GM19099 (cell line): ENCODE data around the gene DHX58.

Source experiments
- POLR2A ChIP-seq: IDR thresholded peaks from 3 replicates; pipeline ENCODE4 v1.6.1; 2011; ENCODE audit warnings: low read depth; ENCODE audit not compliant: insufficient read length; ENCODE audit errors: extremely low read depth

The DHX58 gene

GRCh38 chr17:42104264-42104663, 8.2 kb downstream of the DHX58 start:
- no peak for TF ChIP-seq POLR2A

DNA sequence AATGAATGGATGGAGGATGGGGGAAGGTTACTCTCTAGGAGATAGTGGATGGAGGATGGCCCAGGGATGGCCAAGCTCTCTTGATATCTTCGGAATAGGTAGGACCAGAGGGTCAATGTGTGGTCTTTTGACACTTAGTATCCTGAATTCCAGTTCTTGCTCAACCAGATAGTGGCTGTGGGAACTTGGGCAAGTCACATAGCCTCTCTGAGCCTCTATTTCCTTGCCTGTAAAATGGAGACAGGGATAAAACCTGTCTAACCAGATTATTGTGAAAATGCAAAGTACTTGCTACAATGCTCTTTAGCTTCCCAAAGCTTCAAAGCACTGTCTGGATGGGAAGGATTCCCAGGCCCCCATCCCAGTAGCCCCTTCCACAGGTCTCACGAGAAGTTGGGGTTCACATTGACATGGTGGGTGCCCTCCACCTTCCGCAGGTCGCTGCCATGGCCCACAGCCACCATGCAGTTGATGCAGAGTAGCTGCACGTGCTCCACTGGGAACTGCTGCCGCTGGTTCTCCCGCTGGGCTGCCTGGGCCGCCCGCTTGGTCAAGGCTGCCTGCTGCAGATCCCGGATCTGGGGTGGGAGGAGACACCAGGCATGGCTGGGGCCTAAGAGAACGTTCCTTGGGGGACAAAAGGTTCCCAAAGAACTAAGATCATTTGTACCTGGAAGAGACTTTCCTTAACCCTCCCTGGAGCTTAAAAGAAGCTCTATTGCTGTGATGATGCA, 9.1 kb downstream of the DHX58 start:
- TF ChIP-seq POLR2A: no peak

GRCh38 chr17:42101513-42102292, 10.8 kb downstream of the DHX58 start:
- no peak for TF ChIP-seq POLR2A

DNA sequence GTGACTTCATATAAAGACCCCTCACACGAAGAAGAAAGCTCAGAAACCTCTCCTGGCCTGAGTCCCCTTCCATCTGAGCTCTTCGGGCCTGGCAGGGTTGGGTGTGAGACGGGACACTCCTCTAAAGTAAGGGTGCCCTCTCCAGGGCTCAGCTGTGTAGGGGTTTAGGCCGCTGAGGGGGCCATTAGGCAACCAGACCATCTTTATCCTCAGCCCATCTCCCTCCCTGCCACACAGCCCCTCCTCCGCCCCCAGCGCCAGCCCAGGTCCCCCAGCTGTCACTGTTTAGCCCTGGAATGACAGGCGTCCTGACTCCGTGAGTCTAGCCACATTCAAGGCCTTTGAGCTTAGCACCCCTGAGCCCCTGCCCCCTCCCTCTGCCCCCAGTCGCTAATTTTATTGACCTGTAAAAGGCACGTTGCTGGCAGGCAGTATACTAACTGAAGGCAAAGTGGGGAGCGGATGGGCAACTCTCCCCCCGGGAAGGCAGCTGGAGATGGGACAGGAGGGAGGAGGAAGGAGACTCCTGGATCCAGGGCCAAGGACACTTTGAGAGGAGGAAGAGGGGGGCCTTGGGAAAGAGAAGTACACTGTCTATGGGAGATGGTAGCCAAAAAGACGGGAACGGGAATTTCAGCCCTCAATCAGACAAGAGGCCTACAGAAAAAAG, 13.6 kb downstream of the DHX58 start:
- TF ChIP-seq POLR2A: no peak

- TF ChIP-seq POLR2A: no peak
These were observed 14.6 kb downstream of the DHX58 start, which contains the start of gene ZNF385C for GRCh38 chr17:42097691-42098631. Gene ZNF385C, minus strand, starts transcription at chr17:42098473. Its CDS starts 35,417 bp downstream, at chr17:42063056.

DNA sequence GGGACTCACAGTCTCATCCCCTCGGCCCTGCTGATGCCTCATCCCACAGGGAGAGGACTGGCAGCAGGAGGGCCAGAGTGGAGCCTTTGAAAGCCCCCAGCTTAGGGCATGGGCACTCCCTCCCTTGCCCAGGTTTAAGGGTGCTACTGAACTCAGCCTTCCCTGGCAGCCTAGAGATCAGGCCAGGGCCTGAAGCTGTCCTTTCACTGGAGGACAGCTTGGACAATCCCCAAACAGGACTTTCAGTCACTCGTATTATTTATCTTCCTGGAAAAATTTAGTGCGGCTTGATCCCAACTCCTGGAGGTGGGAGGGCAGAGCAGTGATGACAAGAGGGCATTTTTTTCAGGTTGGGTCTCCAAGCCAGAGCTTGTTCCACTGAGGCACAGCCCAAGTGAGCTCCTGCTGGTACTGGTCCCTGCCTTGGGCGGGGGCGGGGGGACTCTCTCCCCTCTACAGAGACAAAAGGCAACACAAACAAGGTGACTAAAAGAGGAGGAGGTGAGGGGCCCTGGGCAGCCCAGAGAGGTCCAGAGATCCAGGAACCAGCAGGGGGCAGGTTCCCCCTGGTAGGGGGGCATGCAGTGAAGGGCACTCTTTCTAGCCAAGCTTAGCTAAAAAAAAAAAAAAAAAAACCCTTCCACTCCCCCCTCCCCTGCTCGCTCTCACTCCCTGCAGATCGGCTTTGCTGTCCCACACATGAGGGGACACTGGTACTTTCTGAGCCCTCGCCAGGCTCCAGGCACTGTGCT, 16.0 kb downstream of the DHX58 start:
- TF ChIP-seq POLR2A: no peak

DNA sequence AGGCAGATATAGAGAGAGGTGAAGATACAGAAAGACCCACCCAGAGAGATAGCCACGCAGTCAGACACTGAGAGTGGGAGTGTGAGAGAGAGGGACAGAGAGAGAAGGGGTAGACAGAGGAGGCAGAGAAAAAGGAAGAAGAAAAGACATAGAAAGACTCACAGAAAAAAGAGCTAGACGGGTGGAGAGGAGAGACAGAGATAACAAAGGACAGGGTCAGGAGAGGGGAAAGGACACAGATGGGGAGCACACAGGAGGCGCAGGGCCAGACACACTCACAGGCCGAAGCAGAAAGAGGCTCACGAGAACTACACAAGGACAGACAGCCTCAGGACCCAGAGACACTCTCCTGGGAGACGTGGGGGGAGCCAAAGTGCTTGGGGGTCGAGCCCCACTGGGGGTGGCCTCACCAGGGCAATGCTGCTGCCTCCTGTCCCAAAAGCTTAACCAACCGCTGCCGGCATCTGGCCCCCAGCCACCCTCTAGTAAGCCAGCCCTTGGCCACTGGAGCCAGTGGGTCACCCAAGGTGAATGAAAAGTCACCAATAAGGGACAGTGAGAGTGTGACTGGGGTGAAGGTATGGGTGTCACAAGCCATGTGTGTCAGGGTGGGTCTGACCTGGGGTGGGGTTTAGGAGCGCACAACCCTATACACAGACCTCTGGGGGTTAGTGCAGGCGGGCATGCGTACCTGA, 18.0 kb downstream of the DHX58 start:
- no peak for TF ChIP-seq POLR2A

DNA sequence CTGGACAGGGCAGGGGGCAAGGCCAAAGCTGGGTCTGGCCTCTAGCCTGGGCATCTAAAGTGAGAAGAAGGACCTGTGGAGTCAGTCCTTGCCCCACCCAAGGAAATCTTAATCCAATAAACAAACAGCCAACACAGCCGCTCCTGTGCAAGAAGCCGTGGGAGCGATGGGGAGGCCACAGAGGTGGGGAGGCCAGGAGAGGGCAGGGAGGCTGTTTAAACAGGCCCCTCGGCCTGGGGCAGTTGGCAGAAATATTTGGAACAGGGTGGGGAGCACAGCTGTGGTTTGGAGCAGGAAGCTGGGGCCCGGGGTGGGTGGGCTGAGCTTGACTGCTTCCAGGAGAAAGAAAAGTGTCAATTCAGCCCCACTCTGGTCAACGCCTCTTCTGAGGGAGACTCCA, 19.6 kb downstream of the DHX58 start:
- TF ChIP-seq POLR2A: no peak

DNA sequence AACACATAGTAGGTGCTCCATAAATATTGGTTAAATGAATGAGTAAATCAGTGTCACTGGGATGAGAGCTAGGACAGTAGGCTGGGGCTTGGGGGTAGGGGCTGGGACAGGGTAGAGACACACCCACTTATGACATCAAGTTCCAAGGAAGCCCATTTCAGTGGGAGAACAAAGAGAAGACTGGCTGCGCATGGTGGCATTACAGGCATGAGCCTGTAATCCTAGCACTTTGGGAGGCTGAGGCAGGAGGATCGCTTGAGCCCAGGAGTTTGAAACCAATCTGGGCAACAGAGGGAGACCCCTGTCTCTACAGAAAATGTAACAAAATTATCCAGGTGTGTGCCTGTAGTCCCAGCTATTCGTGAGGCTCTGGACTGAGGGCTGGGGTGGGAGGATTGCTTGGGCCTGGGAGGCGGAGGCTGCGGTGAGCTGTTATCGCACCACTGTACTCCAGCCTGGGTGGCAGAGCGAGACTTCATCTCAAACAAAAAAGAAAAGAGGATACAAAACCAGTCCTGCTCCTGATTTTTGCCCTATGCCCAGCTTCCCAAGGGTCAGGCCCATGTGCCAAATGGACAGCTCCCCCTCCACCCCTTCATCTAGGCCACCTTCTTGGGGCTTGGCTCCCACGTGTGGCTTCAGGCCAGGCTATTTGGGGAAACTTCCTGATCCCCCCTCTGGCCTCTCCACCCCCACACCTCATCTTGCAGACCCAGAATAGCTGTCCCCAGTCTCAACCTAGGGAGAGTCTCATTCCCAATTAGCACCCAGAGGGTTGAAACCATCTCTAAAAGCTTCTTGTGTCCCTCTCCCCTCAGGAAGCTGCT, 21.3 kb downstream of the DHX58 start:
- no peak for TF ChIP-seq POLR2A

- TF ChIP-seq POLR2A: no peak
These were observed 23.8 kb downstream of the DHX58 start for GRCh38 chr17:42088736-42089135.

GRCh38 chr17:42087736-42088705, 24.5 kb downstream of the DHX58 start:
- TF ChIP-seq POLR2A: no peak
